Left kidney (tissue), 2 donors: ENCODE measurements around the gene ACAP2. TPM values are rescaled to one million over a fixed set of nuclear protein-coding genes. Genes with fewer than 3 reads are reported as not detected.
"Not testable (repeated sequence)": the region's sequence is repeated elsewhere in the genome, so short reads cannot be mapped to it uniquely, and the experiment has no call there.

Experiments used
- DNase-seq: peaks from one replicate; pipeline ENCODE4 v3.0.0-alpha.2; 2013
- polyA plus RNA-seq: library from polyadenylated mRNA; unstranded; fragments of 120-200 nt; gene quantifications from one replicate; pipeline ENCODE4 v1.2.1, GENCODE V29; 2013; ENCODE audit not compliant: insufficient read length

ACAP2 gene
- polyA plus RNA-seq, 1 donor, result 43.9 TPM

DNA sequence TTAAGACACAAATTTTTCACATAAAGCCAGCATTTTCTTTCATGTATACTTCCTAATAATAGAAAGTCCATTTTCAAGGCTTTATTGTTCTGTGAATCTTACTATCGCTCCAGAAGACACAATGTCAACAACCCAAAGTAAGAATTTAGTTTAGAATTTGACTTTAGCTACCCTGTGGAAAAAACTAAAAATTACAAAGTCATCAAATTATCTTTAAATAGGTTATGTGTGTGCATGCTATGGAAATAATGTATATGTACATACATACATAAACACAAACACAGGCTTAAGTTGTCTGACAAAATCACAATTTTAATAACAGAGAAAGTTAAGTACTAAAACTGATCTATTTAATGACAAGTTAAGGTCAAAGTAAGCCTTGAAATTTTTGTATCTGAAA is 151.7 kb downstream of the ACAP2 start:
- no peak for DNase-seq

DNA sequence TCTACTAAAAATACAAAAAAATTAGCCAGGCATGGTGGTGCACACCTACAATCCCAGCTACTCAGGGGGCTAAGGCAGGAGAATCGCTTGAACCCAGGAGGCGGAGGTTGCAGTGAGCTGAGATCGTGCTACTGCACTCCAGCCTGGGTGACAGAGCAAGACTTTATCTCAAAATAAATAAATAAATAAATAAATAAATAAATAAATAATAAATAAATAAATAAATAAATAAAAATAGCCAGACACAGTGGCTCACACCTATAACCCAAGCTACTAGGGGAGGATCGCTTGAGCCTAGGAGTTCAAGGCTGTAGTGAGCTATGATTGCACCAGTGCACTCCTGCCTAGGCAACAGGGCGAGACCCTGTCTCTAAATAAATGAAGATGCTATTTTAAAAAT is 152.2 kb downstream of the ACAP2 start:
- not testable (repeated sequence) for DNase-seq

DNA sequence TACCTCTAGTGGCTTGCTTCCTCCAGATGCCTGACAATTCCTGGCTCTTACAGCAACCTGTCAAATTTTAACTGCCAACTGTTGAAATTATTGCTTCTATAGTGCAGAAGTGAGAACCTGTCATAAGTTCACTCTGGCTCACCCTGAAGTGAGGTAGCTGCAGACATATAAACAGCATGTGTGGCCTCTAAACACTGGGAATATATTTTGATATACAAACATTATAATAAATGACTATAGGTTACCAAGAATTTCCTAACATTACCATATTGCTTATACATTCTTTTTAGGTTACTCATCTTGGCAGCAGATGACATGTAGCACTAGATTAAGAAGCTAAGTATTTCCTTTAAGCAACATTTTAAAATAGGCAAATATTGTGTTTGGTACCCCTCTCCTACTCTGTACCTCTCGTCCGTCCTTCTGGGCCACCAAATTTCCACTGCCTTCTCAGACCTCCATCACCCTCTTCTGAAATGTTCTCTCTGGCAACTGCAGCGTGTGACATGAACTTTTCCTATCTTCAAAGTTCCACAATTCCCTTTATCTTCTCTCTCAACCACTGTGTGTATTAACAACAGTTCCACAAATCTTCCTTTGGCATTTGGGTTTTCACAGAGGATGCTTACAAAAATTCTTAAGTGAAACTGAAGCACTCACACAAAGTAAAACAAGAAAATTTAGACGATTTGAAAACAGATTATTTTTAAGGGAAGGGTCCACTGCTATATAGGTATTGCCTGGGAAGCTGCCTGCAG is 156.5 kb downstream of the ACAP2 start:
- no peak for DNase-seq

DNA sequence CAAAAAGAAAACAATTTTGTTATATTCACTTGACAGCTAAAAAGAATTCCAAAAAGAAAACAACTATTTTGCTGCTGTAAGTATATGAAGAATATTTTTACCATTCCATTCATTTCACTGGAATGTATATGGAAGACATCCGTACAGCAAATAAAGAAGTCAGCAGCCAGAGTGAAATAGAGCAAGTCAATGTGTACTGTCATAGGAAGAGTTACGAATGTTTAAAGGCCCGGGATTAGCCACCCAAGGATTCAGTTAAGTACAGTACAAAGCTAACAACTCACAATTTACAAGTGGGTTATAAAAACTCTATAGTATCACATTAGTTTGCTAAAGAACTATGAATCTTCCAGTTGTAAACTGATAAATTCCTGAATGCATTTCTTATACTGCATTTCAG is 157.4 kb downstream of the ACAP2 start:
- DNase-seq, result no peak

DNA sequence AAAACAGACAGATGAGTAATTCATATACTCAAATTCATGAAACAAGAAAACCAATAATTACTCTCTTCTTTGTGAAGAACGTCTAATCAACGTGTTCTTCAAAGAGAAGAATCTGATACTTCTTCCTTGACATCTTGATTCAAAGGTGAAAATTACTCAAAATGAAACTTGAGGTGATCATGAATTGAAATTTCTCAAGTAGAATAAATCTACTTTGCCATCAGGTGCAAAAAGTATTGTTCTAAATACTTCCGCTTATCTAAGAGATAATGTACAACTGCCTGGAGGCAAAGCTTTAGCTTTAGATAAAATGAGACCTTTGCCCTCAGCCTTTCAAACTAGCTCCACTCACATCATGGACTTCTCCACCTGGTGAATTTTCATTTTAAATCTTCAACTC is 158.0 kb downstream of the ACAP2 start:
- no peak for DNase-seq

DNA sequence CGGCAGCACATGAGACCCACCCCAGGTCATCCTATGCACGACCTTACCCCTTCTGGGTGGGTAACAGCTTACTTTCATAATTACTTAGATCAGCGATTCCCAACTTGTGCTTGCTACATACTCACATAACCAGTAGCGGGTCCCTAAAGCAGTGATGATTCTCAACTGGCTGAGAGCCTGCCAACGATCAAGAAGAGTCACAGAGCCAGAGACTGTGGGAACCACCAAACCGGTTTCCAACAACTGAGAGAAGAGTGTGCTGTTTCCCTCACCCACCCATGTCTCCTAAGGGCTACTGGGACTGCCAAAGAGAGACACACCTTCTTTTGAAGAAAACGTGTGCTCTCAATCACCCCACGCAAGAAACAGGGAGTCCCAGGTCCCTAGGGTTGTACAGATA is 159.9 kb downstream of the ACAP2 start:
- DNase-seq, result no peak

DNA sequence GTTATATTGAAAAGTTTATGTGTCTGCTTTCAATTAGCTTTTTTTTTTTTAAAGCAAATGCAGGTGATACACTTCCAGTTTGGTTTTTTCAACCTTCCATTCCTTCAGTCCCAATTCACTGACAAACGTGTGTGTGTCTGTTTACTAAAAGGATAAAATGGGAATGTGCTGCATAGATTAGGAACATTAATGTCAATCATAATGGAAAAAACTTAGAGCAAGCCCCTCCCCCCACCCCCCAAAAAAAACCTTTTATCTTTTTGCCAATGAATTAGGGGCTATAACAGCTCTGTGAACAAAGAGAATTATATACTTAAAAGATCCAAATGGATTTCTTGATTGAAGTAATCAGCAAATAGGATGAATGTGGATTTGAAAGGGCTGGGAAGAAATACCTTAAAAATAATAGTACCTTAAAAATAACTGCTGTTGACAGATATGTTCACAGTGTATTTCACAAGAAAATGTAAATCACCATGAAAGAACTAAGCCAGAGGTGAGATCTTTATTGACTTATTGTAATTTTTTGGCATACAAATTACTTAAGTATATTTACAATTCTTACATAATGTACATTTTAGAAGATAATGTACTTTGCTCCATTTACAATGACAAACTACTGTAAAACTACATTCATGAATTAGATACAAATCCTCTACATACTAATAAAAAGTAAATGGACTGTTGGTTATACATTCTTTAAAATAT is 168.4 kb downstream of the ACAP2 start:
- DNase-seq, result no peak

DNA sequence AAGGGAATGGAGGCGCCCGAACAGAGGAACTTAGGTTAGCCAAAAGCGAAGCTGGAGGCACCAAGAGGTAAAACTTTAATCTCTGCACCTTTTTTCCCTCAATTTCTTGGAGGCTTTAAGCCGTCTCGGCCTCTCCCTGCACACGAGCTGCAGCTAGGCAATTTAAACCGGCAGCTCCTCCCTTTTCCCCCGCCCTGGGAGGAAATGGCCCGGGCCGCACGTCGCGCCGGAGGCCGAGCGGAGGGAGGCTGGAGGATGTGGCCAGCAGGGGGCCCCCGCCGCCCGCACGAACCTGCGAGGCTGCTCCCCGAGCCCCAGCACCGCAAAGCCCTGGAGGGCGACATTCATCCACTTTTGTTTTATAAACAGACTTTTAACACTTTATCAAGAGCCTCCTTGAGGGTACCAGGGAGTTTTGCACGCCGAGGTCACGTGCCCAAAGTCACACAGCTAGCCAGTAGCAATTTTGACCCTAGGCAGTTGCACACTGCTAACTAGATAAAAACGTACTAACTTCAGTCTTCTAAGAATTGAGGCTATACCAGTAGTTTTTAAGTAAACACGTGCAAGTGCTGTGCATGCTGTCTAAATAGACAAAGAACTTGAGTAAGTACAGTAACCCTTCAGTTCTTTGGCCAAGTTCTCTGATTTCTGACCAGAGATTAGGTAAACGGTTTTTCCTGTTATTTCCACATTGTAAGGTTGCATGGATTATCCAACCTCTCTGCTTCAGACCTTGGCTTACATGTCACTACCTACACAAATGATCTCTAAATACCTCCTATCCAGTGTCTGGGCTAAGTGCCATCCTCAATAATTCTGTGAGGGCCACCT is 171.2 kb downstream of the ACAP2 start:
- peak; percentile 89 for DNase-seq

DNA sequence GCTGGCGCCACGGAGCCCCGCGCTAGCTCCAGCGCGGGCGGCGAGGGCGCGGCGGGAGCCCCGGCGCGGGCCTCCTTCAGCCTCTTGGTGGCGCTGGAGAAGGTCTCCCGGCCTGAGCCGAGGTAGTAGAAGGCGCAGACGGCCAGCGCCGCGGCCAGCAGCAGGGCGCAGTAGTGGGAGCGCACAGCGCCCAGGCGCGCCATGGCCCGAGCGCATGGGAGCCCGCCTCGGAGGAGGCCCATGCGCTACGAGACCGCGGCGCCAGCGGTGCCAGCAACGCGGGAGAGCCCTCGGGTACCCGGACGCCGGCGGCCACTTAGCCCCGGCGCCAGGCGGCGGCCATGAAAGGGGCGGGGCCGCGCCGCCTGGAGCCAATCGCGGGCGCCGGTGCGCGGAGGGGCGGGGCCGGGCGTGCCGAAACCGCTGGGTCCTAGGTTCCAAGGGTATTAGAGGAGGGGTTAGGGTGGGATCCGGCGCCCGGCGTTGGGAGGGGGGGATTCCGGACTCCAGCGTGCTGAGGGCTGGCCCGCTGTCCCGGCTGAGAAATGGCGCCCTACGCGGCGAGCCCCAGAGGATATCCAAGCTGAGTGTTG is 171.9 kb downstream of the ACAP2 start, which contains the start of gene XXYLT1:
XXYLT1 (minus strand) TSS at position 343 of the 593 bp plus-strand sequence; CDS start at position 242, 101 bp downstream.
- DNase-seq, result peak; percentile 93

DNA sequence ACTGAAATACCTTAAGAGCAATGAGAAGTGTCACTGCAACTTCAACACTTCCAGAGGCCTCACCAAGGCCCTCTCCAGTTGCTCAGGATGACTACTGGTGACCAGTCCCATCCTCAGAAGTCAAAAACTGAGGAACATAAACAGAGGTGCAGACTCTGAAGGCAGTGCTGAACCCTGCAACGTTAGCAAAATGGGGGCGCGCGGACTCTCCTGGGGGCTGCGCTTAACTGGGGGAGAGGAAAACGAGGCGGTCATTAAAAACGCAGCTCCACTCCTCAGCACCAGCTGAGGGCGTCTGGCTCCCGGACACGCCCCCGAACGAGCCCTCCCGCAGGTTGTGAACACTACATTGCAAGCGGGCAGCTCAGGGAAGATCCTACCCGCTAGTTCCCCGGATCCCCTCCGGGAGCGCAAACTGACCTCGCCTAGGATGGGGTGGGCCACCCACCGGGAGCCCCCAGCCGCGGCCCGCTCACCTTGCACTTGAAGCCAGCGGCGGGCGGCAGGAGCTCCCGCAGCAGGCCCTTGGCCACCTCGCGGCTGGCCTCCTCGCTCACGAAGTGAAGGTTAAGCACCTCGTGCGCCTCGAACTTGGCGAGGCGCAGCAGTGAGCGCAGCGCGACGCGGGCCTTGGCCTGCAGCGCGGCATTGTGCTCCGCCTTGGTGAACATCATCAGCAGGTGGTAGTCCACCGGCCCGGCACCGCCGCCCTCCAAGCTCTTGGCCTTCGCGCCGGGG is 172.6 kb downstream of the ACAP2 start:
- no peak for DNase-seq

DNA sequence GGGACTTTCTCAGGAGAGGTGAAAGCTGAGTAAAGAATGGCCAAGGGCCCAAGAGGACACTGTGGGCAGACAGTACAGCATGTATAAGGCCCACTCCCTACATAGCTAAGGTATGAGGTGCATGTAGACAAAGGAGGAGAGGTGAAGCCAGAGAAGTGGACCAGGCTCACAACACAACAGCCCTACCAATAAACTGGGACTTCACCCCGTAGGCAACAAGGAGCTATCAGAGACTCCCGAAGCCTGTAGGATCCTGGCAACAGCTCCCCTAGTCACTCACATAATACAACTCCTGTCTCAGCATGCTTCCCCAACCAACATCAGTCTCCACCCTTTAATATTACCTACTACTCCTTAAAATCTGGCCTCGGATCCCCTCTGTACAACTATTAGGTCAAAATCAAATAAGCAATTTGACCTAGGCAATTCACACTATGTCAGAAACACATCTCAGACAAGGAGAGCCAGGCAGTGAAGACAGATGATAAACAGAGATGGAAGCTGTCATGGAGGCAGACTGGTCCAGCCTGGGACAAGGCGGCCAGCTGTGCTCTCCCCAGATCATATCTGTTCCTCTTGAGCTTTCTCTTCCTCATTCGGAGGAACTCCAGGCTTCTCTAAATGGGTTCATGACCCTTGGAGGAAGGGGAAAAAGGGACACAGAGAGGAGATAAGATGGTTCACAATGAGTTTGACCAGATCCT is 173.3 kb downstream of the ACAP2 start:
- no peak for DNase-seq

DNA sequence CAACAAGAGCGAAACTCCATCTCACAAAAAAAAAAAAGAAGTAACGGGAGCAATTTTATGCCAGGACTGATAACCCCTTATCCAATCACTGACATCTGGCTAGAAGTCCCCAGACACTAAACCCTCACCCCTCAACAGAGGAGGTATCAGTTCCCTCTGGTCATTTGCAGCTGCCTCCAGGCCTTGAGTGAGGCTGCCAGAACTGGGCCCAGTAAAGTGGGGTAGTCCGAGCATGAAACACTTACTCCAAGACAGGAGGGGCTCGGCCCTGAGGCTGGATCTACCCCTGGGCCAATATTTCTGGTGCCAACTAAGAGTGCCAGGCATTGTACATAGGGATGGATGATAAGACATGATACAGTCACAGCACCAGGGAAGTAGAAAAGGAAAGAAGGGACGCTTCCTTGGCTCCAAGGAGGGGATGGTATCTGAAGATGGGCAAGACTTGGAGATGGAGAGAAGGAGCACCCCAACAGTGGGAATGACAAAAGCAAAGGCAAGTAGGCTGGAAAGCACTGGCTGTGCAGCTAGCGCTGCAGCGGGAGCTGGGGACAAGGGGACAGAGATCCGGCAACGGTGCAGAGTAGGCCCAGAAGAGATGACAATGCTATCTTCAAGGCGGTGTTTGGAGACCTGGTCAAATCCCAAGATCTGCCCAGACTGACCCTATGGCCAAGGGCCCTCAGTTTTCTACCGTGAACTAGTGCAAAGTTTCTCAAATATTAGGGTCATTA is 174.1 kb downstream of the ACAP2 start:
- DNase-seq, result no peak

DNA sequence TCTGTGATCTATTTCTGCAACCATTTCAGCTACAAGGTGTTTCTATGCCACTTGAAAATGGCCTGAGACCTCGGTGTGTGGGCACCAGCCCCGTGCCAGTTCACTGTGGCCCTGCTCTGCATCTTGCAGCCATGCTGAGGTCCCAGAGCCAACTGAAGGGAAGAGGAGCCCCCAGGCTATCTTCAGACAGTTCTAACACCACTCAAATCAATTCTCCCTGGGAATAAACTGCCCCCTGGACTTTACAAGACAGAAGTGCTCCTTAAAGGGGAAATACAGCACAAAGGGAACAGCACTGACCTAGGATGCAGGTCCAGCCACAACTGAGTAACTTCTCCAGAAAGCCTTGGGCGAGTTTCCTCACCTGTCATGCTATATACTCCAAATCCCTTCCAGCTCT is 175.7 kb downstream of the ACAP2 start:
- no peak for DNase-seq

DNA sequence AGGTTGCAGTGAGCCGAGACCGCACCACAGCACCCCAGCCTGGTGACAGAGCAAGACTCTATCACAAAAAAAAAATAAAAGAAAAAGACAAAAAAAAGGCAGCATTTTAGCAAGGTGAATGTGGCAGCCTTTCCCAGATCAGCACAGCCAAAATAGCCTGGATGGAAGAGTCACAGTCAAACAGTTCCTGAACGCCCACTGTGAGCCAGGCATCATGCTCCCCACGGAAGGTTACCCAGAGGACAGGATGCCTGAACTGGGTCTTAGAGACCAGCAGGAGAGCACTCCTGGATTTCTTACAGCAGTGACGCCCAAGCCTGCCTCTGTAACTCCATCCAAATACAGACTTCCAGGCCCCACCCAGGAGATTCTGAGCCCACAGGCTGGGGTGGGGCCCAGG is 176.4 kb downstream of the ACAP2 start:
- DNase-seq, result no peak

DNA sequence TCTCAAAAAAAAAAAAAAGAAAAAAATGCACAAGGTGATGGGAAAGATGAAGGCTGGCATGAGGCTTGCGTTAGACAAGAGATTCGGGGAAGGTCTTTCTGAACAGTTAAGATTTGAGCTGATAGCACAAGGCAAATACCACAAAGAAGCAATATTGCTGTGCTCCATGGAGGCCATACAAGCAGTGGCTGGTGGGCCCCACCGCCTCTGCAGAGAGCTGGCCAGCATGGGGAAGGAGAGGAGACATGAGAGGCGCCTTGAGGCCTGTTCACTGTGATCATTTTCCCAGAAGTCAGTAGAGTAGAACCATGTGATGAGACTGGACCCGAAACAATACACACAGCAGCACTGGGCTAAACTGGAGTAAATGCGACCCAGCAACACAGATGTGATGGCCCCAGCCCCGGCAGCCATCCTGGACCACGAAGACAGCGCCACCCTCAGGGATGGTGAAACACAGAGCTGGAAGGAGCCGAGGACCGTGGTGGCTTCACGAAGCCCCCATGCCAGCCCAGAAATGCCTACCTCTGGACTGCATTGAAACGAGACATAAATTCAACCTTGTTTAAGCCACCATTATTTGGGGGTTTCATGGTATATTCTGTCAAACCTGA is 177.3 kb downstream of the ACAP2 start:
- no peak for DNase-seq

DNA sequence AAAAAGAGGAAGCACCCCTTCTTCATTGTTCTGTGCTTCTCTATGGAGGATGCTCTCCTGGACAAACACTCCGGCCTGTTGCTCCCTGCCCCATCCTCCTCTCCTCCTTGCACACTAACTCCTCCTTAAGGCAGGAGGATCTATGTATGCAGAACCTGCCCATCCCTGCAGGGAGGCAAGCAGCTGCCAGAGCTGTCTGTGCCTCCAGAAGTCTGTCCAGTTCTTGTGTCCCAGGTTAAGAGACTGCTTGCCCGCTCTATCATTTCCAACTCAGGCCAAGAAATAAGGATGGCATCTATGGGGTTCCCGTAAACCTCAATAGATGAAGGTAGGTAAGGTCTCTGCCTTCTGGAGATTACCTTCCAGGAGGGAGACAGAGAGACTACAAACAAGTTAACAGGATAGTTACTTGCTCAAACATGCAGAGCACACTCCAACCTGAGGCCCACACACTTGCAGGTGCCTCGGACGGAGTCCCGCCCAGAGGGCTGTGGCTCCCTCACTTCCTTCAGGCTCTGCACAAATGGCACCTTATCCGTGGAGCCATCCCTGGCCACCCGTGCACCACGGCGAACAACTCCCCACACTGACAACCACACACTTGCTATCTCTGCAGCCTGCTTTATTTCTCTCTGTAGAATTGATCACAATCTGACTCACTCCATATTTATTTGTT is 178.8 kb downstream of the ACAP2 start:
- no peak for DNase-seq

DNA sequence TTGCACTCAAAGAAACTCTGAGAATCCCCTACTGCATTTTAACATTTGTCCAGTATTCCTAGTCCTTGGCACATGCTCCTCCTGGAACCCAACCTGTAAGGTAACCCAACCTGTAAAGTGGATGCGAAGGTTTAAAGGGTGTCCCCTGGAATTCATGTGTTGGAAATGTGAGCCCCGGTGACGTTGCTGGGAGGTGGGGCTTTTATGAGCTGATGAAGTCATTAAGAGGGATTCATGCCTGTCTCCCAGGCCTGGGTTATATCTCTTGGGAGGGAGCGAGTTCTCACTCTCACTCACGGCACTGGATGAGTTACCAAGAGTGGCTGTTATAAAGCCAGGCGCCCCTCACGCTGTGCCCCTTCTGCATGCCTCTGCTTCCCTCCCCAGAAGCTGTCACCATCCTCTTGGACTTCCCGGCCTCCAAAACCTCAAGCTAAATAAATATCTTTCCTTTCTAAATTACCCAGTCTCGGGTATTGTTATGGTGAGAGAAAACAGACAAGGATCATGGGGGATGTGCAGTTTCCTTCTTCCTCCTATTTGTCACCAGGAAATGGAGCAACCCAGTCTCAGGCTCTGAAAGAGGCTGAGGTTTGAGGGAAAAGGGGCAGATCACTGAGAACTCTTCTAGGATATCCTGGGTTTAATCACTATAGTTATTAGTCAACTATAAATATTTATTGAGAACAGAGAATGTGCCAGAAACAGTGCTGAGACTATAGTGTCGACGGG is 179.5 kb downstream of the ACAP2 start:
- DNase-seq, result no peak

DNA sequence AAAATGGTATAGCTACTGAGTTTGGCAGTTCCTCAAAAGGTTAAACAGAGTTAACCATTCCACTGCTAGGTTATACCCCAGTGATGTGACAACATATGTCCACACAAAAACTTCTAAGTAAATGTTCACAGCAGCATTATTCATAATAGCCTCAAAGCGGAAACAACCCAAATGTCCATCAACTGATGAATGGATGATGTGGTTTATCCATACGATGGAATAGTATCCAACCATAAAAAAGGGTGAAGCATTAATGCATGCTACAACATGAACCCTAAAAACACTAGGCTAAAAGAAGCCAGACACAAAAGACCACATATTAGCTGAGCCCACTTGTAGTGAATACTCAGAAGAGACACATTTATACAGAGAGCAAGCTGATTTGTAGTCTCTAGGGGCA is 180.9 kb downstream of the ACAP2 start:
- no peak for DNase-seq
